CMK (cell line): ENCODE measurements around the gene NABP1.

Experiments used
- DNase-seq: peaks from one replicate; pipeline ENCODE4 v3.0.0-alpha.2; 2010; ENCODE audit warnings: low read depth

The NABP1 gene

GRCh38 chr2:191649519-191649918 is 28.4 kb upstream of the NABP1 start:
- DNase-seq, result no peak

- DNase-seq, result no peak
These were observed 26.8 kb upstream of the NABP1 start for GRCh38 chr2:191650896-191651773.

DNA sequence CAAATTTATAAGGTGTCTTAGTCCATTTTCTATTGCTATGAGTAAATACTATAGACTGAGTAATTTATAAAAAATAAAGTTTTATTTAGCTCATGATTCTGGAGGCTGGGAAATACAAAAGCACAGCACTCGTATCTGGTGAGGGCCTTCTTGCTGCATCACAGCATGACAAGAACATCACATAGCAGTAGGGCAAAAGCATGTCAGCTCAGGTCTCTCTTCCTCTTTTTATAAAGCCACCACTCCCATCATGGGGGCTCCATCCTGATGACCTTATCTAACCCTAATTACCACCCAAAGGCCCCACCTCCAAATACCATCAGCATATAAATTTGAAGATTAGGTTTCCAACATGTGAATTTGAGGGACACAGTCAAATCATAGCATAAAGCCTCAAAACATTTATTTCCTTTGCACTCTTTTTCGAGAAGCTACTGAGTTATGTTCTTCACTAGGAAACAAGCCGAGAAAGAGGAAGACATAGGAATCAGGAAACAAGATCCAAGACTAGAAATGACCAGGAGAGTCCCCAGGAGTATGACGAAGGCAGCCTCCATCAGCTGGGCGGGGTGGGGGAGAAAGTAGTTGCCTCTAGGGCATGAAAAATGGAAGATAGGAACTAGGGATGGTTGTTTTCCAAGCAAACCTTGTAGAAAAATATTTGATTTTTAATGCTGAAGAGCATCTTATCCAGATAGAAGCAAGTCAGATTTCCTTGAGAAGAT is 24.1 kb upstream of the NABP1 start:
- DNase-seq, result no peak

GRCh38 chr2:191656391-191656790 is 21.5 kb upstream of the NABP1 start:
- DNase-seq, result no peak

GRCh38 chr2:191656792-191657191 is 21.1 kb upstream of the NABP1 start:
- no peak for DNase-seq

GRCh38 chr2:191657977-191658376 is 20.0 kb upstream of the NABP1 start:
- DNase-seq, result no peak

GRCh38 chr2:191659198-191659597 is 18.7 kb upstream of the NABP1 start:
- DNase-seq, result no peak

DNA sequence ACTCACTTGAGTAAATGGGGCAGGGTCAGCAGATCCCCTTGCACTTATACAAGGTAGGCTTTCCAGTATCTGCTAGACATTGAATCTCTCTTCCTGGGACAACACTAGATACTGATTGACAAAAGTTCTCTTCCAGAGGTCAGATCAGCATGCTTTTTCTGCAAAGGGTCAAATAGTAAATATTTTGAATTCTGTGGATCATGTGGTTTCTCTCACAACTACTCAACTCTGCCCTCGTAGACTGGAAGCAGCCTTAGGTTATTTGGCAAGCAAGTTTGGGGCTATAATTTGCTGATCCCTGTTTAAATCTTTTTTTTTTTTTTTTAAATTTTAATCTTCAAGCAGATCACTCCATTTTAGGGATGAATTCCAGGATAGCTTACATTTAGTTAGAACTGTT is 17.4 kb upstream of the NABP1 start:
- no peak for DNase-seq

GRCh38 chr2:191661097-191661924 is 16.6 kb upstream of the NABP1 start:
- DNase-seq, result no peak

DNA sequence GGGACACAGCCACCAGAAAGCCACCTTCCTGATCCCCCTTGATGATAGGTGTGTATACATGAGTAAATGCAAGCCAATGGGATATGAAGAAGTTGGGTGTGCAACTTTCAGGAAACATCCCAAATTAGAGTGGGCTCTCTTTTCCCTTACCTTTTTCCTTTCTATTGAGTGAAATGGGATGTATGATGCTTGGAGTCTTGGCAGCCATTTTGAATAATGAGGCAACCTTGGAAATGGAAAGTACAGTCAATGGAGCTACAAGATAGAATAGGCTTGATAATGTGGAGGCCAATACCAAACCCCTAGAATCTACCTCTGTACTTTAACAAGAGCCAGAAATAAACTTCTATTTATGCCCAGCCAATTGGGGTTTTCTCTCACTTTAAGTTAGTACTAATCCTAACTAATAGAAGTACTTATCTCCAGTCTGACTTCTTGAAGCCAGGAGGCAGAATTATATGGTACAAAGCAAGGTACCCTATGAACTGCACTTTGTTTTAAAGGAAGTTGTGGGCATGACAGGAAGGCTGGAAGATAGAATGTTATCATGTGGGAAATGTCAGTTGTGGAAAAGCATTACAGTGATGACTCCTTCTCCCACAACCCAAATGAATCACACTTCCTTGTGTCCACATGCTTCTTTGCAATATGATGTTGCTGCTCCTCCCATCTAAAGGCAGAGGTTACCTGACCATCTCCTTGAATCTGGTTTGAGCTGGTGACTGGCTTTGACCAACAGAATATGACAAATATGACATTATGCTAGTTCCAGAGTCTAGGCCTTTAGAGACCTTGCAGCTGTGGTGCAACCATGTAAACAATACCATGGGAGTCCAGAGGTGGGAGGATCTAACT is 12.9 kb upstream of the NABP1 start:
- peak; percentile 48 for DNase-seq

- DNase-seq, result no peak
These were observed 11.7 kb upstream of the NABP1 start for GRCh38 chr2:191666226-191666625.

GRCh38 chr2:191666732-191667131 is 11.2 kb upstream of the NABP1 start:
- DNase-seq, result peak; percentile 50

DNA sequence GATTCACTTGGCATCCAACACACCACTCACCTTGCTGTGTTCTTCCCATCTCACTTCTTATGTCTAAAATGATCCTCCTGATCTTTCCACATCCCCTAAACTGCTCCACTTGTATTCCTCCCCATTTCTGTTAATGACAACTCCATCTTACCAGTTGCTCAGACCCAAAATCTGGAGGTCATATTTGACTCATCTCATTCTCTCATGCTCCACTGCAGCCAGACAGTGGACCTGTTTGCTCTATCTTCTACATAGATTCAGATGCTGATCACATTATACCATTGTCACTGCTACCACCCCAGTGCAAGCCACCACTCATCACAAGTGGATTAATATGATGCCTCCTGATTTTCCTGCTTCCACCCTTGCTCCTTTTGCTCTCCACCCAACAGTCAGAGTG is 7.9 kb upstream of the NABP1 start:
- DNase-seq, result no peak

GRCh38 chr2:191670787-191671186 is 7.1 kb upstream of the NABP1 start:
- DNase-seq, result no peak

GRCh38 chr2:191675807-191676721 is 1.9 kb upstream of the NABP1 start:
- peak; percentile 59 for DNase-seq

DNA sequence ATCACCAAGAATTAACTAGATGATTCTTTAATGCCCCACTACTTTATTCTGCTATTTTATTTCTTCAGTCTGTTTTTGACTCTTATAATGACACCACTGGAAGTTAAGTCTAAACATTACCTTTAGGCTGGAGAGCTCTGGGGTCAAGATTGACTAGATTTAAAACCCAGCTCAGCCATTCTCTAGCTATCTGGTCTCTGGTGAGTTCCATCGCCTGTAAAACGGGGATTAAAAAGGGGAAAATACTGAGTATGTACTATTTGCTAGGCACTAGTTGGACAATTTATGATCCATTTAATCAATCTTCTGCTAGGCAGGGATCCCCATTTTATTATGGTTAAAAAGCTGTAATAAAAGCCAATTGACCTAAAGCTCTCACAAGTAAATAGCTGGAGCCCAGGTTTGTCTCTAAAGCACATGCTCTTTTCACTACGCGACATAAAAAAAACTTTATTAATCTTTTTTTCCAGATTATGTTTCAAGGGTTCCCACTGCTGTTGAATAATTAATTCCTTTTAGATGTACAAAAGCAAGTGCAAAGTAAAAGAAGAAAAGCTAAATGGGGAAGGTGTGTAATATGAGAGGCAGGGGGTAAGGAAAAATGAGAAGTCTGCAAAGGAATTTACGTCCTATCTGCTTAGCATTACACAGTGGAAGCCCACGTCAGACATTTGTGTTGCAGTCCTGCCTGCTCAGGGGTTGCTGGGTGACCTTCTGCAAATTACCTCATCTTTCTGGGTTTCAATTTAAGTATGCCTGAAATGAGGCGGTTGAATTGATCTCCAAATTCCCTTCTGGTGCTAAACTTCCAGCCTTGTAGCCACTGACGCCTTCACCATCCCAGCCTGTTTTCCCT is 918 bp upstream of the NABP1 start:
- peak; percentile 24 for DNase-seq

- DNase-seq, result peak; percentile 15
These were observed 633 bp downstream of the NABP1 start for GRCh38 chr2:191678437-191679100.

- no peak for DNase-seq
These were observed 2.1 kb downstream of the NABP1 start for GRCh38 chr2:191679818-191680600.
